Activated CD4-positive, alpha-beta T cell treated with anti-CD3 and anti-CD28 coated beads, Interleukin-2, amount 10 ng/mL, durations not matched to agents 24 days and 14 days (primary cell): ENCODE measurements around the gene PCK1. TPM values are rescaled to one million over a fixed set of nuclear protein-coding genes. Genes with fewer than 3 reads are reported as not detected.

Source experiments
- DNase-seq: peaks from one replicate; pipeline ENCODE4 v3.0.0; 2022
- H3K27ac Mint-ChIP-seq: one replicate; pipeline ENCODE4 v1.8.0; 2022; ENCODE audit warnings: mild to moderate bottlenecking, mixed read lengths
- H3K27me3 Mint-ChIP-seq: one replicate; pipeline ENCODE4 v1.8.0; 2022; ENCODE audit warnings: mixed read lengths
- H3K36me3 Mint-ChIP-seq: one replicate; pipeline ENCODE4 v1.8.0; 2022; ENCODE audit warnings: low read depth, mild to moderate bottlenecking, mixed read lengths
- H3K4me1 Mint-ChIP-seq: one replicate; pipeline ENCODE4 v1.8.0; 2021; ENCODE audit warnings: mixed read lengths
- H3K4me3 Mint-ChIP-seq: one replicate; pipeline ENCODE4 v1.8.0; 2022; ENCODE audit warnings: mild to moderate bottlenecking, moderate library complexity, mixed read lengths
- H3K9me3 Mint-ChIP-seq: one replicate; pipeline ENCODE4 v1.8.0; 2021; ENCODE audit warnings: mixed read lengths
- intact Hi-C: fragments of 100-400 bp; cut with micrococcal nuclease; formaldehyde crosslinking; loops from one replicate; pipeline ENCODE4 v1.15.1; 2023
- total RNA-seq: library from RNA; stranded (reverse); gene quantifications from 2 replicates; pipeline ENCODE4 v1.2.3, GENCODE V29; 2022

Gene PCK1
- total RNA-seq, 1 donor from 2014 or later = not detected

- no peaks in the 10 kb centered on the region for H3K4me1 Mint-ChIP-seq
- peaks cover 9% of the 10 kb centered on the region for H3K27me3 Mint-ChIP-seq
- H3K36me3 Mint-ChIP-seq = no peaks in the 10 kb centered on the region
- no peaks in the 10 kb centered on the region for H3K9me3 Mint-ChIP-seq
- H3K27ac Mint-ChIP-seq = no peak overlapping the region
- no peak for DNase-seq
- H3K4me3 Mint-ChIP-seq = no peak overlapping the region
- intact Hi-C loops = no loop called here
Observed at GRCh38 chr20:57544838-57545564, 15.9 kb upstream of the PCK1 start.

GRCh38 chr20:57545927-57546662 lies 14.8 kb upstream of the PCK1 start:
- intact Hi-C loops = no loop called here
- Mint-ChIP-seq H3K9me3 (no peaks in the 10 kb centered on the region), H3K27ac (no peak overlapping the region), H3K4me3 (no peak overlapping the region), H3K27me3 (peaks cover 5% of the 10 kb centered on the region), H3K36me3 (no peaks in the 10 kb centered on the region), H3K4me1 (no peaks in the 10 kb centered on the region)
- no peak for DNase-seq

GRCh38 chr20:57546956-57547649 lies 13.8 kb upstream of the PCK1 start:
- H3K4me3 Mint-ChIP-seq = no peak overlapping the region
- no peaks in the 10 kb centered on the region for H3K9me3 Mint-ChIP-seq
- H3K36me3 Mint-ChIP-seq = no peaks in the 10 kb centered on the region
- no peak overlapping the region for H3K27ac Mint-ChIP-seq
- no peak for DNase-seq
- intact Hi-C loops = no loop called here
- H3K4me1 Mint-ChIP-seq = no peaks in the 10 kb centered on the region
- H3K27me3 Mint-ChIP-seq = peaks cover 5% of the 10 kb centered on the region

- Mint-ChIP-seq H3K4me1 (no peaks in the 10 kb centered on the region), H3K27ac (no peak overlapping the region), H3K9me3 (no peaks in the 10 kb centered on the region), H3K4me3 (no peak overlapping the region), H3K27me3 (peaks cover 5% of the 10 kb centered on the region), H3K36me3 (no peaks in the 10 kb centered on the region)
- no peak for DNase-seq
- intact Hi-C loops = no loop called here
Observed at GRCh38 chr20:57548177-57549058, 12.5 kb upstream of the PCK1 start.

- no peak overlapping the region for H3K27ac Mint-ChIP-seq
- no peaks in the 10 kb centered on the region for H3K4me1 Mint-ChIP-seq
- peaks cover 8% of the 10 kb centered on the region for H3K27me3 Mint-ChIP-seq
- H3K9me3 Mint-ChIP-seq = no peaks in the 10 kb centered on the region
- H3K36me3 Mint-ChIP-seq = no peaks in the 10 kb centered on the region
- H3K4me3 Mint-ChIP-seq = no peak overlapping the region
- no peak for DNase-seq
- intact Hi-C loops = no loop called here
Observed at GRCh38 chr20:57552471-57552870, 8.4 kb upstream of the PCK1 start.

GRCh38 chr20:57553376-57554018 lies 7.4 kb upstream of the PCK1 start:
- no peak overlapping the region for H3K4me3 Mint-ChIP-seq
- intact Hi-C loops = no loop called here
- no peak overlapping the region for H3K27ac Mint-ChIP-seq
- H3K4me1 Mint-ChIP-seq = no peaks in the 10 kb centered on the region
- no peaks in the 10 kb centered on the region for H3K9me3 Mint-ChIP-seq
- no peak for DNase-seq
- H3K27me3 Mint-ChIP-seq = peaks cover 8% of the 10 kb centered on the region
- H3K36me3 Mint-ChIP-seq = no peaks in the 10 kb centered on the region

- Mint-ChIP-seq H3K27me3 (peaks cover 8% of the 10 kb centered on the region), H3K4me3 (no peak overlapping the region), H3K36me3 (no peaks in the 10 kb centered on the region), H3K9me3 (no peaks in the 10 kb centered on the region), H3K4me1 (no peaks in the 10 kb centered on the region), H3K27ac (no peak overlapping the region)
- DNase-seq = no peak
- intact Hi-C loops = no loop called here
Observed at GRCh38 chr20:57555457-57556184, 5.3 kb upstream of the PCK1 start.

- H3K4me3 Mint-ChIP-seq = no peak overlapping the region
- peaks cover 5% of the 10 kb centered on the region for H3K27me3 Mint-ChIP-seq
- DNase-seq = no peak
- H3K36me3 Mint-ChIP-seq = no peaks in the 10 kb centered on the region
- H3K9me3 Mint-ChIP-seq = no peaks in the 10 kb centered on the region
- no peaks in the 10 kb centered on the region for H3K4me1 Mint-ChIP-seq
- no peak overlapping the region for H3K27ac Mint-ChIP-seq
- intact Hi-C loops = no loop called here
Observed at GRCh38 chr20:57556980-57557274, 4.0 kb upstream of the PCK1 start.

GRCh38 chr20:57557926-57558613 lies 2.8 kb upstream of the PCK1 start:
- H3K4me1 Mint-ChIP-seq = no peaks in the 10 kb centered on the region
- no peak overlapping the region for H3K27ac Mint-ChIP-seq
- intact Hi-C loops = no loop called here
- H3K27me3 Mint-ChIP-seq = peaks cover 5% of the 10 kb centered on the region
- no peaks in the 10 kb centered on the region for H3K9me3 Mint-ChIP-seq
- H3K36me3 Mint-ChIP-seq = no peaks in the 10 kb centered on the region
- no peak overlapping the region for H3K4me3 Mint-ChIP-seq
- DNase-seq = no peak

GRCh38 chr20:57558614-57559288 lies 2.2 kb upstream of the PCK1 start:
- Mint-ChIP-seq H3K4me1 (no peaks in the 10 kb centered on the region), H3K9me3 (no peaks in the 10 kb centered on the region), H3K4me3 (no peak overlapping the region), H3K27me3 (peaks cover 4% of the 10 kb centered on the region), H3K27ac (no peak overlapping the region), H3K36me3 (no peaks in the 10 kb centered on the region)
- intact Hi-C loops = no loop called here
- DNase-seq = no peak

GRCh38 chr20:57559289-57559634 lies 1.6 kb upstream of the PCK1 start:
- Mint-ChIP-seq H3K36me3 (no peaks in the 10 kb centered on the region), H3K27me3 (peaks cover 4% of the 10 kb centered on the region), H3K9me3 (no peaks in the 10 kb centered on the region), H3K4me1 (no peaks in the 10 kb centered on the region), H3K27ac (no peak overlapping the region), H3K4me3 (no peak overlapping the region)
- intact Hi-C loops = no loop called here
- no peak for DNase-seq
